HG03575 (cell line): ENCODE results near the gene PPARG.

Source experiments
- ATAC-seq: cut with Tn5 transposase; IDR thresholded peaks from one replicate; pipeline ENCODE4 v1.9.1; 2021; ENCODE audit not compliant: unreplicated experiment, insufficient number of reproducible peaks, low FRiP score; ENCODE audit errors: extremely low read depth

The PPARG gene

GRCh38 chr3:12302564-12302963 is 13.7 kb downstream of the PPARG start:
- no peak for ATAC-seq

- no peak for ATAC-seq
Measured at GRCh38 chr3:12303534-12303933, 14.7 kb downstream of the PPARG start.

- ATAC-seq: no peak
Measured at GRCh38 chr3:12303993-12304392, 15.1 kb downstream of the PPARG start.

- no peak for ATAC-seq
Measured at GRCh38 chr3:12307136-12307535, 18.3 kb downstream of the PPARG start.

- ATAC-seq: no peak
Measured at GRCh38 chr3:12308517-12308916, 19.6 kb downstream of the PPARG start.

- no peak for ATAC-seq
Measured at GRCh38 chr3:12309716-12310115, 20.8 kb downstream of the PPARG start.

- ATAC-seq: no peak
Measured at GRCh38 chr3:12312010-12312409, 23.1 kb downstream of the PPARG start.

- ATAC-seq: no peak
Measured at GRCh38 chr3:12313519-12313918, 24.6 kb downstream of the PPARG start.

- no peak for ATAC-seq
Measured at GRCh38 chr3:12316253-12316652, 27.4 kb downstream of the PPARG start.

- ATAC-seq: no peak
Measured at GRCh38 chr3:12316729-12317351, 28.0 kb downstream of the PPARG start.

GRCh38 chr3:12317914-12318313 is 29.0 kb downstream of the PPARG start:
- no peak for ATAC-seq

- ATAC-seq: no peak
Measured at GRCh38 chr3:12318758-12319621, 30.1 kb downstream of the PPARG start.

- ATAC-seq: no peak
Measured at GRCh38 chr3:12321015-12321414, 32.1 kb downstream of the PPARG start.

GRCh38 chr3:12323237-12323636 is 34.4 kb downstream of the PPARG start:
- no peak for ATAC-seq

GRCh38 chr3:12325586-12326515 is 37.0 kb downstream of the PPARG start:
- no peak for ATAC-seq

- ATAC-seq: no peak
Measured at GRCh38 chr3:12327021-12327420, 38.2 kb downstream of the PPARG start.

GRCh38 chr3:12328132-12328836 is 39.4 kb downstream of the PPARG start:
- ATAC-seq: no peak

GRCh38 chr3:12328837-12329462 is 40.1 kb downstream of the PPARG start:
- ATAC-seq: no peak
